SH-SY5Y (cell line): ENCODE measurements around the gene PSKH1.

Experiments used
- GATA2 ChIP-seq: IDR thresholded peaks from 2 replicates; pipeline ENCODE4 v1.6.1; 2011; ENCODE audit warnings: mild to moderate bottlenecking, low read depth, low read length
- GATA3 ChIP-seq: IDR thresholded peaks from 2 replicates; pipeline ENCODE4 v1.6.1; 2011; ENCODE audit warnings: low read depth, mild to moderate bottlenecking, low read length, moderate library complexity

GRCh38 chr16:67853670-67854069, 39.4 kb upstream of the PSKH1 start:
- no peak for TF ChIP-seq GATA3
- TF ChIP-seq GATA2, result no peak
